Psoas muscle (tissue), 8 donors: ENCODE data around the gene CLIP4. TPM values are rescaled to one million over a fixed set of nuclear protein-coding genes. Genes with fewer than 3 reads are reported as not detected.

Experiments
- ATAC-seq, 4 donors: fragments of 200-7000 bp; cut with Tn5 transposase; one replicate each; pipeline ENCODE4 v1.9.1; 2020; ENCODE audit warnings: moderate library complexity in 3 of 4, mild to moderate bottlenecking in 2 of 4
- DNase-seq, 2 donors: peaks; one replicate each; pipeline ENCODE4 v3.0.0-alpha.2; 2020
- H3K27ac ChIP-seq: fragments of 200-600 bp; one replicate; pipeline ENCODE4 v1.8.0; 2022
- H3K27me3 ChIP-seq, 3 donors: fragments of 200-600 bp in 1 of 3; one replicate each; pipeline versions ENCODE4 v1.6.1 to v1.8.0; 2013 to 2022; ENCODE audit warnings: low read length in 2 of 3, mild to moderate bottlenecking in 2 of 3, moderate library complexity in 1 of 3; ENCODE audit not compliant: insufficient read depth in 3 of 3
- H3K36me3 ChIP-seq, 2 donors: fragments of 200-600 bp in 1 of 2; one replicate each; pipeline versions ENCODE4 v1.6.1 to v1.8.0; 2013 to 2022; ENCODE audit warnings: low read depth in 1 of 2, mild to moderate bottlenecking in 1 of 2, moderate library complexity in 1 of 2; ENCODE audit not compliant: insufficient read depth in 1 of 2
- H3K4me1 ChIP-seq: fragments of 200-600 bp; one replicate; pipeline ENCODE4 v1.8.0; 2022
- H3K4me3 ChIP-seq: fragments of 200-600 bp; one replicate; pipeline ENCODE4 v1.8.0; 2022; ENCODE audit warnings: mild to moderate bottlenecking
- H3K9me3 ChIP-seq: fragments of 200-600 bp; one replicate; pipeline ENCODE4 v1.8.0; 2022
- CTCF ChIP-seq: fragments of 200-600 bp; IDR thresholded peaks from one replicate; pipeline ENCODE4 v1.8.0; 2022; ENCODE audit warnings: antibody characterized with exemption
- WGBS, 3 donors: extraction: QIAGEN DNeasy Blood & Tissue Kit; methylation state at CpG; one replicate each; pipeline versions ENCODE4 v1.1.6 to v1.1.7; 2013; 5-methylcytosine and 5-hydroxymethylcytosine counted together
- intact Hi-C, 2 donors: fragments of 100-400 bp; cut with DNase I; formaldehyde crosslinking; loops; one replicate each; pipeline versions ENCODE4 v1.11.0 to v1.14.2; 2022
- long read RNA-seq, 2 donors: library from polyadenylated mRNA; unstranded; transcript quantifications; one replicate each; pipeline ENCODE4 v2.0.0, GENCODE V29; 2021
- polyA plus RNA-seq, 3 donors: library from polyadenylated mRNA; stranded (reverse); fragments of 200-250 nt; gene quantifications; one replicate each; pipeline ENCODE4 v1.2.3, GENCODE V29; 2013
- total RNA-seq, 4 donors: library from RNA; stranded (reverse); fragmentation: NEBNext Ultra II Directional in 2 of 4; extraction: Animal tissue kit (Norgen Biotek cat#: 25700) in 2 of 4; gene quantifications; one replicate each; pipeline versions ENCODE4 v1.2.1 to v1.2.4, GENCODE V29; 2021 to 2023
- donor health status: healthy with polysubstance abuse.
- donor health status: DM: no; HTN: no; CAD: no; lungs with moderate emphysema.
- donor health status: Bipolar disorder and iron deficiency.
- donor health status: healthy.
- donor health status: DM: yes; HTN: yes; CAD: no.
- donor health status: DM: no; HTN: no; CAD: no.
- donor health status: DM: no; HTN: no; CAD: no.
- donor health status: DM: yes; HTN: yes; CAD: no.

CLIP4 gene, protein sequence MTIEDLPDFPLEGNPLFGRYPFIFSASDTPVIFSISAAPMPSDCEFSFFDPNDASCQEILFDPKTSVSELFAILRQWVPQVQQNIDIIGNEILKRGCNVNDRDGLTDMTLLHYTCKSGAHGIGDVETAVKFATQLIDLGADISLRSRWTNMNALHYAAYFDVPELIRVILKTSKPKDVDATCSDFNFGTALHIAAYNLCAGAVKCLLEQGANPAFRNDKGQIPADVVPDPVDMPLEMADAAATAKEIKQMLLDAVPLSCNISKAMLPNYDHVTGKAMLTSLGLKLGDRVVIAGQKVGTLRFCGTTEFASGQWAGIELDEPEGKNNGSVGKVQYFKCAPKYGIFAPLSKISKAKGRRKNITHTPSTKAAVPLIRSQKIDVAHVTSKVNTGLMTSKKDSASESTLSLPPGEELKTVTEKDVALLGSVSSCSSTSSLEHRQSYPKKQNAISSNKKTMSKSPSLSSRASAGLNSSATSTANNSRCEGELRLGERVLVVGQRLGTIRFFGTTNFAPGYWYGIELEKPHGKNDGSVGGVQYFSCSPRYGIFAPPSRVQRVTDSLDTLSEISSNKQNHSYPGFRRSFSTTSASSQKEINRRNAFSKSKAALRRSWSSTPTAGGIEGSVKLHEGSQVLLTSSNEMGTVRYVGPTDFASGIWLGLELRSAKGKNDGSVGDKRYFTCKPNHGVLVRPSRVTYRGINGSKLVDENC
- total RNA-seq (100 to 1,000 TPM in 1 of 4 donors, 10 to 100 TPM in 3; 56.9 to 111 (median 78.1) TPM), polyA plus RNA-seq (10 to 100 TPM; 26.7 to 89.2 (median 46.6) TPM)
- long read RNA-seq, donor 1, full-length matches to known transcripts = 81 of 138 reads
- long read RNA-seq, donor 1, partial matches to known transcripts = 18 of 138 reads
- long read RNA-seq, donor 1, other reads (novel, unspliced or antisense) = 39 of 138 reads
- long read RNA-seq, donor 2, full-length matches to known transcripts = 94 of 171 reads
- long read RNA-seq, donor 2, partial matches to known transcripts = 30 of 171 reads
- long read RNA-seq, donor 2, other reads (novel, unspliced or antisense) = 47 of 171 reads

- Histone ChIP-seq H3K27ac (peak within 1 kb of the TSS; percentile 92), H3K36me3 (no peaks in the 10 kb centered on the region), H3K9me3 (no peaks in the 10 kb centered on the region), H3K27me3 (no peaks in the 10 kb centered on the region), H3K4me3 (peak within 1 kb of the TSS; percentile 89), H3K4me1 (peaks cover 51% of the 10 kb centered on the region)
- ATAC-seq = peak; percentile 72 to 79 (median 74)
- no peak for TF ChIP-seq CTCF
- WGBS, 3 donors = 2 to 4% (median 2%) methylated on average over 39 to 76 of the region's 76 CpGs
- intact Hi-C loops = loop anchor here (5.0 kb wide), 2 partner anchors 48 to 103 kb away; no protein-coding TSS in a partner anchor
- DNase-seq = peak; percentile 78 to 83
Measured at GRCh38 chr2:29114946-29115609, at the start of gene CLIP4. TSS of gene CLIP4 (plus strand) at chr2:29115415. CDS start at chr2:29121389, 5,974 bp downstream.

- Histone ChIP-seq H3K9me3 (no peaks in the 10 kb centered on the region), H3K36me3 (no peaks in the 10 kb centered on the region), H3K27ac (no peak overlapping the region), H3K4me3 (no peak overlapping the region), H3K27me3 (no peaks in the 10 kb centered on the region), H3K4me1 (peaks cover 16% of the 10 kb centered on the region)
- peak in 3 of 4 donors; percentile 38 to 44 (median 40) for ATAC-seq
- DNase-seq = no peak
- intact Hi-C loops = loop anchor here in 1 of 2 donors (5.0 kb wide), 1 partner anchor 46 kb away; no protein-coding TSS in a partner anchor
- TF ChIP-seq CTCF = no peak
- 87 to 91% (median 89%) methylated on average over 8 of the region's 8 CpGs for WGBS, 3 donors
Measured at GRCh38 chr2:29066271-29066860, 48.8 kb upstream of the CLIP4 start.

DNA sequence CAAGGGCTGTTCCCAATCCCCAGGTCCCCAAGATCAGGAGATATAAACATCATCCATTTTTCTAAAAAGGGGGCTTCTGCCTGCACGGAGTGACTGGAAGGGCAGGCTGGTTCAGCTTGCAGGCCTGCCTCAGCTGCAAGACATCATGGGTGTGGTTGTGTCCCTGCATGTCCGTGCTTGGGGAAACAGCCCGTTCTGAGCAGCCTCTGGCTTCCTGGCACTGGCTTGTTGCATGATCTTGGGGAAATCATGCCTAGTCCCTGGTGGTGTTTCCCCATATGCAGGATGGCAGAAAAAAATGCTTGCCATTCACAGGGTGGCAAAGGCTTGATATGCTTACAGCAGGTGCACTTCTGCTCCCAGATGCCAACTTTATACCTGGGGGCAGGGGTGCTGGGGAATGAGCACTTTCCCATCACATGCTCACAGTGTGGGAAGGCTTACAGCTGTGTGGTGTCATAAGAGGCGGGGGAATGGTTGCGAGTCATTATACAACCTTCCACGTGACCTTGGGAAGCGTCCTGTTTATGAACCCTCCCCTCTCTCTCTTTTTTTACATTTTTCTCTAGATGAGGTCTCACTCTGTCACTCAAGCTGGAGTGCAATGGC lies 48.1 kb upstream of the CLIP4 start:
- DNase-seq (no peak), ATAC-seq (peak in 1 of 4 donors; percentile 20)
- 59 to 78% (median 76%) methylated on average over 7 of the region's 7 CpGs for WGBS, 3 donors
- Histone ChIP-seq H3K36me3 (no peaks in the 10 kb centered on the region), H3K4me1 (peaks cover 16% of the 10 kb centered on the region), H3K27me3 (no peaks in the 10 kb centered on the region), H3K4me3 (no peak overlapping the region), H3K9me3 (no peaks in the 10 kb centered on the region), H3K27ac (no peak overlapping the region)
- TF ChIP-seq CTCF = no peak
- intact Hi-C loops = loop anchor here in 1 of 2 donors (5.0 kb wide), 1 partner anchor 45 kb away; no protein-coding TSS in a partner anchor

DNA sequence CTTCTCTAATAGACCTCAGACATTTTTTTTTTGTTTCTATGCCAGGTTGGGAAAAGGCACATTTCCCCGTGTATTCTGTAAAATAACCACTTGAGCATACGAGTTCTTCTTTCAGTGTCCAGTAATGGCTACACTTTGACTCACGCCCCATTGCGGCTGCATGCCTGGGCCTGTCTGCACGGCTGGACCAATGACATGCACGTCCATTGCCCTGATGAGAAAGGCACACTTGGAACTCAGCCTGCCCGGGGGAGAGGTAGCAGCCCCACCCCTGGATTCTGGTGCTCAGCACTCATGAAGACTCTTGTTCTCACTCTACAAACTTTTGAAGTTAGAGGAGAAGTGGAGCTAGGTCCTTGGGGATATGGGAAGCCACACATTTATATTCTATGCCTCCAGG lies 46.7 kb upstream of the CLIP4 start:
- Histone ChIP-seq H3K36me3 (no peaks in the 10 kb centered on the region), H3K27me3 (no peaks in the 10 kb centered on the region), H3K4me3 (no peak overlapping the region), H3K4me1 (peaks cover 11% of the 10 kb centered on the region), H3K9me3 (no peaks in the 10 kb centered on the region), H3K27ac (no peak overlapping the region)
- 83 to 90% (median 85%) methylated on average over 7 of the region's 7 CpGs for WGBS, 3 donors
- TF ChIP-seq CTCF = no peak
- ATAC-seq (no peak), DNase-seq (no peak)
- intact Hi-C loops = loop anchor here in 1 of 2 donors (5.0 kb wide), 1 partner anchor 44 kb away; no protein-coding TSS in a partner anchor
